Measurements from ENCODE around the gene GDF15.
"Not testable (repeated sequence)": the region's sequence is repeated elsewhere in the genome, so short reads cannot be mapped to it uniquely, and the experiment has no call there.

Gene GDF15

GRCh38 chr19:18363787-18364186 lies 22.2 kb upstream of the GDF15 start:
- no peak for DNase-seq (ENCODE audit: low read depth in 2 of 2)

- DNase-seq (ENCODE audit: low read depth in 2 of 2) = not testable (repeated sequence)
Observed at GRCh38 chr19:18364277-18364825, 21.6 kb upstream of the GDF15 start.

GRCh38 chr19:18364826-18365528 lies 21.0 kb upstream of the GDF15 start:
- DNase-seq (ENCODE audit: low read depth in 2 of 2) = no peak

GRCh38 chr19:18366021-18366435 lies 19.9 kb upstream of the GDF15 start:
- DNase-seq (ENCODE audit: low read depth in 2 of 2) = no peak

- no peak for DNase-seq (ENCODE audit: low read depth in 2 of 2)
Observed at GRCh38 chr19:18368504-18369222, 17.3 kb upstream of the GDF15 start.

- no peak for DNase-seq (ENCODE audit: low read depth in 2 of 2)
Observed at GRCh38 chr19:18373407-18373891, 12.5 kb upstream of the GDF15 start.

GRCh38 chr19:18373892-18374629 lies 11.9 kb upstream of the GDF15 start:
- DNase-seq (ENCODE audit: low read depth in 2 of 2) = peak in 1 of 2 donors; percentile 32

GRCh38 chr19:18377026-18377425 lies 8.9 kb upstream of the GDF15 start:
- no peak for DNase-seq (ENCODE audit: low read depth in 2 of 2)

GRCh38 chr19:18379803-18380747 lies 5.9 kb upstream of the GDF15 start:
- DNase-seq (ENCODE audit: low read depth in 2 of 2) = no peak

- no peak for DNase-seq (ENCODE audit: low read depth in 2 of 2)
Observed at GRCh38 chr19:18380843-18381242, 5.1 kb upstream of the GDF15 start.

- DNase-seq (ENCODE audit: low read depth in 2 of 2) = not testable (repeated sequence)
Observed at GRCh38 chr19:18383622-18384021, 2.3 kb upstream of the GDF15 start.

- DNase-seq (ENCODE audit: low read depth in 2 of 2) = no peak
Observed at GRCh38 chr19:18384775-18385174, 1.2 kb upstream of the GDF15 start.

GRCh38 chr19:18385359-18385674 lies 641 bp upstream of the GDF15 start:
- no peak for DNase-seq (ENCODE audit: low read depth in 2 of 2)

GRCh38 chr19:18386543-18387271 lies 749 bp downstream of the GDF15 start:
- DNase-seq (ENCODE audit: low read depth in 2 of 2) = no peak

- DNase-seq (ENCODE audit: low read depth in 2 of 2) = peak; percentile 70 to 72
Observed at GRCh38 chr19:18388100-18388959, 2.4 kb downstream of the GDF15 start.

- DNase-seq (ENCODE audit: low read depth in 2 of 2) = no peak
Observed at GRCh38 chr19:18388960-18389725, 3.2 kb downstream of the GDF15 start.

- DNase-seq (ENCODE audit: low read depth in 2 of 2) = no peak
Observed at GRCh38 chr19:18389726-18390064, 3.7 kb downstream of the GDF15 start.

GRCh38 chr19:18390065-18390907 lies 4.3 kb downstream of the GDF15 start:
- no peak for DNase-seq (ENCODE audit: low read depth in 2 of 2)
